Liver (tissue), 9 donors: ENCODE measurements around the gene CLIC2. TPM values are rescaled to one million over a fixed set of nuclear protein-coding genes. Genes with fewer than 3 reads are reported as not detected.
A peak's percentile ranks its signal among the peaks of the same experiment; 100 is the strongest.

Experiments used
- DNase-seq: peaks from one replicate; pipeline ENCODE4 v3.0.0-alpha.2; 2017; ENCODE audit warnings: low spot score
- H3K27ac ChIP-seq, 2 donors: one replicate each; pipeline ENCODE4 v1.7.0; 2013; ENCODE audit warnings: inconsistent platforms in 2 of 2, low read length in 2 of 2, control low read depth in 1 of 2, low read depth in 1 of 2, mild to moderate bottlenecking in 1 of 2
- H3K27me3 ChIP-seq, 4 donors: one replicate each; pipeline versions ENCODE4 v1.6.1 to v1.7.0; 2013; ENCODE audit warnings: low read length in 3 of 4, inconsistent platforms in 1 of 4, mild to moderate bottlenecking in 1 of 4, moderate library complexity in 1 of 4; ENCODE audit not compliant: control insufficient read depth in 4 of 4, insufficient read depth in 4 of 4
- H3K36me3 ChIP-seq, 4 donors: one replicate each; pipeline versions ENCODE4 v1.6.1 to v1.7.0; 2013; ENCODE audit warnings: low read length in 3 of 4, mild to moderate bottlenecking in 3 of 4, low read depth in 1 of 4, moderate library complexity in 1 of 4; ENCODE audit not compliant: control insufficient read depth in 4 of 4, insufficient read depth in 3 of 4
- H3K4me1 ChIP-seq, 4 donors: one replicate each; pipeline versions ENCODE4 v1.6.1 to v1.7.0; 2013; ENCODE audit warnings: low read length in 3 of 4, mild to moderate bottlenecking in 3 of 4, moderate library complexity in 1 of 4; ENCODE audit not compliant: control insufficient read depth in 4 of 4, insufficient read depth in 4 of 4
- H3K4me3 ChIP-seq, 3 donors: one replicate each; pipeline versions ENCODE4 v1.6.1 to v1.7.0; 2013; ENCODE audit warnings: low read length in 3 of 3, control low read depth in 1 of 3, low read depth in 1 of 3, mild to moderate bottlenecking in 1 of 3
- H3K9ac ChIP-seq, 2 donors: one replicate each; pipeline ENCODE4 v1.7.0; 2013; ENCODE audit warnings: low read length in 2 of 2, mild to moderate bottlenecking in 2 of 2, moderate library complexity in 2 of 2, control low read depth in 1 of 2, low read depth in 1 of 2
- H3K9me3 ChIP-seq, 4 donors: one replicate each; pipeline versions ENCODE4 v1.6.1 to v1.7.0; 2013; ENCODE audit warnings: low read length in 3 of 4; ENCODE audit not compliant: control insufficient read depth in 4 of 4
- ATF3 ChIP-seq: IDR thresholded peaks from 2 replicates; pipeline ENCODE4 v1.6.1; 2016; ENCODE audit warnings: antibody characterized with exemption
- EGR1 ChIP-seq, 2 donors: IDR thresholded peaks; 2 replicates each; pipeline ENCODE4 v1.6.1; 2016 to 2018; ENCODE audit warnings: antibody characterized with exemption in 2 of 2, low read depth in 2 of 2
- FOXA1 ChIP-seq: IDR thresholded peaks from 2 replicates; pipeline ENCODE4 v1.6.1; 2016; ENCODE audit warnings: antibody characterized with exemption
- FOXA2 ChIP-seq: IDR thresholded peaks from 2 replicates; pipeline ENCODE4 v1.6.1; 2016; ENCODE audit warnings: antibody characterized with exemption
- GABPA ChIP-seq, 2 donors: IDR thresholded peaks in 1 of 2; conservative IDR thresholded peaks in 1 of 2; 2 replicates each; pipeline ENCODE4 v1.6.1; 2016; ENCODE audit warnings: antibody characterized with exemption in 2 of 2, mild to moderate bottlenecking in 1 of 2, moderate library complexity in 1 of 2
- HNF4A ChIP-seq, 2 donors: conservative IDR thresholded peaks; 2 replicates each; pipeline ENCODE4 v1.6.1; 2016; ENCODE audit warnings: antibody characterized with exemption in 2 of 2, mild to moderate bottlenecking in 2 of 2
- HNF4G ChIP-seq: IDR thresholded peaks from 2 replicates; pipeline ENCODE4 v1.6.1; 2016; ENCODE audit warnings: antibody characterized with exemption
- JUND ChIP-seq, 2 donors: IDR thresholded peaks; 2 replicates each; pipeline ENCODE4 v1.6.1; 2016; ENCODE audit warnings: antibody characterized with exemption in 2 of 2
- MAX ChIP-seq: IDR thresholded peaks from 2 replicates; pipeline ENCODE4 v1.6.1; 2016; ENCODE audit warnings: antibody characterized with exemption
- NR2F2 ChIP-seq: IDR thresholded peaks from 2 replicates; pipeline ENCODE4 v1.6.1; 2016; ENCODE audit warnings: antibody characterized with exemption
- RAD21 ChIP-seq, 2 donors: IDR thresholded peaks; 2 replicates each; pipeline ENCODE4 v1.6.1; 2016; ENCODE audit warnings: antibody characterized with exemption in 2 of 2, mild to moderate bottlenecking in 2 of 2
- RXRA ChIP-seq, 2 donors: IDR thresholded peaks; 2 replicates each; pipeline ENCODE4 v1.6.1; 2017 to 2018; ENCODE audit warnings: antibody characterized with exemption in 2 of 2, mild to moderate bottlenecking in 1 of 2
- SP1 ChIP-seq: IDR thresholded peaks from 2 replicates; pipeline ENCODE4 v1.6.1; 2018; ENCODE audit warnings: antibody characterized with exemption, mild to moderate bottlenecking
- TAF1 ChIP-seq: conservative IDR thresholded peaks from 2 replicates; pipeline ENCODE4 v1.6.1; 2016; ENCODE audit warnings: antibody characterized with exemption, mild to moderate bottlenecking
- YY1 ChIP-seq: IDR thresholded peaks from 2 replicates; pipeline ENCODE4 v1.6.1; 2016; ENCODE audit warnings: antibody characterized with exemption, mild to moderate bottlenecking
- WGBS: extraction: QIAGEN DNeasy Blood & Tissue Kit; methylation state at CpG from one replicate; pipeline ENCODE4 v1.1.7; 2013; 5-methylcytosine and 5-hydroxymethylcytosine counted together
- polyA plus RNA-seq, 2 donors: library from polyadenylated mRNA; stranded (reverse) in 1 of 2; unstranded in 1 of 2; fragments of 200-250 nt in 1 of 2; fragments of >200 nt in 1 of 2; fragmentation: Nextera tagmentation in 1 of 2; extraction: Ambion mirVana in 1 of 2; gene quantifications; one replicate each; pipeline versions ENCODE4 v1.2.1 to v1.2.3, GENCODE V29; 2013 to 2015
- total RNA-seq, 2 donors: library from RNA; depleted of rRNA; stranded (reverse); fragments of >200 nt; gene quantifications; one replicate each; pipeline ENCODE4 v1.2.3, GENCODE V29; 2014
- TF ChIP-seq, protein P1 (sequence below): IDR thresholded peaks from 2 replicates; pipeline ENCODE4 v1.6.1; 2016; ENCODE audit warnings: antibody characterized with exemption
- donor health status: healthy.
- donor health status: healthy.
- donor health status: healthy.
- donor health status: healthy.
- donor health status: healthy.

The CLIC2 gene
- total and polyA plus RNA-seq, 4 donors: 2.0 to 15.5 (median 3.3) TPM

- H3K9me3 ChIP-seq: no peaks in the 10 kb centered on the region
- H3K9ac ChIP-seq: no peak overlapping the region
- peaks cover 0 to 9% (median 5%) of the 10 kb centered on the region in 4 donors for H3K36me3 ChIP-seq
- peak in 1 of 2 donors; percentile 19 for TF ChIP-seq RXRA (IDR thresholded peaks at IDR 0.05)
- peak in 1 of 2 donors; percentile 24 for TF ChIP-seq HNF4A (conservative IDR thresholded peaks at IDR 0.05)
- no peak for TF ChIP-seq FOXA1
- H3K27ac ChIP-seq: peak overlapping the region; percentile 1 to 50
- 68% methylated on average over 5 of the region's 5 CpGs for WGBS
- DNase-seq: no peak
- H3K4me3 ChIP-seq: no peak overlapping the region
- H3K4me1 ChIP-seq: peaks cover 0 to 6% (median 0%) of the 10 kb centered on the region in 4 donors
- no peaks in the 10 kb centered on the region for H3K27me3 ChIP-seq
Observed at GRCh38 chrX:155242300-155242699, 92.1 kb downstream of the CLIC2 start.

- no peak for TF ChIP-seq GABPA (IDR thresholded peaks at IDR 0.05 in 1 of 2, conservative IDR thresholded peaks at IDR 0.05 in 1 of 2)
- TF ChIP-seq ATF3: no peak
- TF ChIP-seq RXRA (IDR thresholded peaks at IDR 0.05): no peak
- no peaks in the 10 kb centered on the region for H3K9me3 ChIP-seq
- WGBS: 97% methylated on average over 5 of the region's 5 CpGs
- no peak for DNase-seq
- H3K27me3 ChIP-seq: no peaks in the 10 kb centered on the region
- peaks cover 0 to 13% (median 6%) of the 10 kb centered on the region in 4 donors for H3K36me3 ChIP-seq
- peaks cover 0 to 6% (median 0%) of the 10 kb centered on the region in 4 donors for H3K4me1 ChIP-seq
- H3K9ac ChIP-seq: no peak overlapping the region
- no peak overlapping the region for H3K27ac ChIP-seq
- H3K4me3 ChIP-seq: no peak overlapping the region
Observed at GRCh38 chrX:155237719-155238118, 96.7 kb downstream of the CLIC2 start.

GRCh38 chrX:155235891-155236290, 98.5 kb downstream of the CLIC2 start:
- no peak overlapping the region for H3K9ac ChIP-seq
- no peak overlapping the region for H3K4me3 ChIP-seq
- TF ChIP-seq, protein P1, sequence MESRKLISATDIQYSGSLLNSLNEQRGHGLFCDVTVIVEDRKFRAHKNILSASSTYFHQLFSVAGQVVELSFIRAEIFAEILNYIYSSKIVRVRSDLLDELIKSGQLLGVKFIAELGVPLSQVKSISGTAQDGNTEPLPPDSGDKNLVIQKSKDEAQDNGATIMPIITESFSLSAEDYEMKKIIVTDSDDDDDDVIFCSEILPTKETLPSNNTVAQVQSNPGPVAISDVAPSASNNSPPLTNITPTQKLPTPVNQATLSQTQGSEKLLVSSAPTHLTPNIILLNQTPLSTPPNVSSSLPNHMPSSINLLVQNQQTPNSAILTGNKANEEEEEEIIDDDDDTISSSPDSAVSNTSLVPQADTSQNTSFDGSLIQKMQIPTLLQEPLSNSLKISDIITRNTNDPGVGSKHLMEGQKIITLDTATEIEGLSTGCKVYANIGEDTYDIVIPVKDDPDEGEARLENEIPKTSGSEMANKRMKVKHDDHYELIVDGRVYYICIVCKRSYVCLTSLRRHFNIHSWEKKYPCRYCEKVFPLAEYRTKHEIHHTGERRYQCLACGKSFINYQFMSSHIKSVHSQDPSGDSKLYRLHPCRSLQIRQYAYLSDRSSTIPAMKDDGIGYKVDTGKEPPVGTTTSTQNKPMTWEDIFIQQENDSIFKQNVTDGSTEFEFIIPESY: no peak
- no peak for TF ChIP-seq EGR1 (IDR thresholded peaks at IDR 0.05; ENCODE audit: low read depth in 2 of 2)
- no peak for TF ChIP-seq YY1
- TF ChIP-seq FOXA2: no peak
- TF ChIP-seq HNF4G: no peak
- TF ChIP-seq MAX: no peak
- no peak for TF ChIP-seq FOXA1
- H3K36me3 ChIP-seq: peaks cover 2 to 13% (median 7%) of the 10 kb centered on the region in 4 donors
- no peaks in the 10 kb centered on the region for H3K9me3 ChIP-seq
- no peaks in the 10 kb centered on the region for H3K4me1 ChIP-seq
- no peak overlapping the region for H3K27ac ChIP-seq
- no peaks in the 10 kb centered on the region for H3K27me3 ChIP-seq
- DNase-seq: no peak

DNA sequence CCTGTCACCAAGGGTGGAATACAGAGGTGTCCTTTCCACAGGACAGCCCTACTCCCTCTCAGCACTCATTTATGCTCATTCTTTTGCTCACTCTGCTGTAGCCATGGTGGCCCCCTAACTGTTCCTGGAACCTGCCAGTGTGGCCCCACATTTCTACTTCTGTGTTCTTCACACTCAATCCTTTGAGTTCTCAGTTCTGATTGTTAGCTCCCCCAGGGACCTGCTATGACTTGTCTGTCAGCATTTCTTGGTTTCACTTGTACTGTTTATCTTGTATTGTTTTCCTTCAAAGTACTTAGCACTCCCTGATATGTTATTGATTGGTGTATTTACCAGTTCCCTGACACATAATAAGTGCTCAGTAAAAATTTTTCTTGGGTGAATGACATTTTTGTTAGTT, 103.3 kb downstream of the CLIC2 start:
- peaks cover 4 to 14% (median 9%) of the 10 kb centered on the region in 4 donors for H3K36me3 ChIP-seq
- TF ChIP-seq RAD21 (IDR thresholded peaks at IDR 0.05) (no peak), ATF3 (no peak), EGR1 (IDR thresholded peaks at IDR 0.05; ENCODE audit: low read depth in 2 of 2) (no peak), FOXA1 (no peak), JUND (IDR thresholded peaks at IDR 0.05) (no peak), HNF4A (conservative IDR thresholded peaks at IDR 0.05) (no peak), TAF1 (no peak), FOXA2 (no peak), MAX (no peak), NR2F2 (no peak), SP1 (no peak), HNF4G (no peak)

More for the DNA sequence above, 103.3 kb downstream of the CLIC2 start:
- Histone ChIP-seq H3K4me3 (no peak overlapping the region), H3K9me3 (no peaks in the 10 kb centered on the region), H3K27ac (no peak overlapping the region), H3K4me1 (no peaks in the 10 kb centered on the region), H3K9ac (no peak overlapping the region), H3K27me3 (no peaks in the 10 kb centered on the region)
- DNase-seq: no peak
